H1 (cell line): Measurements from ENCODE around the gene FHAD1. TPM values are rescaled to one million over a fixed set of nuclear protein-coding genes. Genes with fewer than 3 reads are reported as not detected.
A peak's percentile ranks its signal among the peaks of the same experiment; 100 is the strongest.

ENCODE experiments used
- CTCF ChIA-PET: fragments of 300-600 bp; sonication (Branson Sonifier 250); formaldehyde crosslinking; loops from one replicate; lab custom pipeline; 2021; ENCODE audit not compliant: partially characterized antibody; lab: Charles Lee
- POLR2A ChIA-PET: fragments of 300-600 bp; sonication (Branson Sonifier 250); formaldehyde crosslinking; loops from one replicate; lab custom pipeline; 2021; ENCODE audit warnings: inconsistent platforms; ENCODE audit not compliant: partially characterized antibody; lab: Charles Lee
- DNase-seq, 2 experiments: peaks; one replicate each; pipeline versions ENCODE4 v3.0.0 to v3.0.0-alpha.2; 2010 to 2022; ENCODE audit warnings: low spot score in 2 of 2, low read depth in 1 of 2, mixed read lengths in 1 of 2
- FAIRE-seq: peaks from 2 replicates; lab custom pipeline; 2011; peaks lifted over from hg19 to GRCh38; lab: Jason Lieb, UNC
- H2AFZ ChIP-seq: 2 replicates; pipeline ENCODE4 v1.8.1; 2012; ENCODE audit warnings: low read length, inconsistent platforms
- H2AK5ac ChIP-seq: 2 replicates; pipeline ENCODE4 v1.6.1; 2013; ENCODE audit warnings: low read depth, low read length
- H2BK120ac ChIP-seq: replicated peaks from 2 replicates; pipeline ENCODE3; 2013; ENCODE audit warnings: low read depth, low read length, inconsistent platforms
- H2BK12ac ChIP-seq: 2 replicates; pipeline ENCODE4 v1.6.1; 2013; ENCODE audit warnings: low read depth, low read length
- H2BK15ac ChIP-seq: 2 replicates; pipeline ENCODE4 v1.6.1; 2013; ENCODE audit warnings: low read length
- H2BK20ac ChIP-seq: 2 replicates; pipeline ENCODE4 v1.6.1; 2013; ENCODE audit warnings: low read length
- H2BK5ac ChIP-seq: 2 replicates; pipeline ENCODE4 v1.6.1; 2013; ENCODE audit warnings: low read depth, low read length
- H3K14ac ChIP-seq: 2 replicates; pipeline ENCODE4 v1.6.1; 2013; ENCODE audit warnings: inconsistent platforms; ENCODE audit not compliant: insufficient read length
- H3K18ac ChIP-seq: 2 replicates; pipeline ENCODE4 v1.6.1; 2013; ENCODE audit warnings: low read length; ENCODE audit errors: extremely low read depth
- H3K23ac ChIP-seq: 2 replicates; pipeline ENCODE4 v1.6.1; 2013; ENCODE audit warnings: inconsistent platforms; ENCODE audit not compliant: insufficient read length
- H3K23me2 ChIP-seq: 2 replicates; pipeline ENCODE4 v1.6.1; 2013; ENCODE audit warnings: low read depth, low read length
- H3K27ac ChIP-seq: 2 replicates; pipeline ENCODE4 v1.6.1; 2011; ENCODE audit warnings: low read depth, low read length, inconsistent platforms
- H3K27me3 ChIP-seq, 4 experiments: replicated peaks in 1 of 4; 1 replicate in 1 of 4; 2 replicates in 3 of 4; pipeline versions ENCODE4 v1.6.1 to v1.8.1; 2011 to 2013; ENCODE audit warnings: low read length in 3 of 4, mild to moderate bottlenecking in 3 of 4, inconsistent platforms in 2 of 4, mixed read lengths in 2 of 4, moderate library complexity in 1 of 4; ENCODE audit not compliant: control insufficient read depth in 3 of 4, insufficient read depth in 3 of 4; ENCODE audit errors: extremely low read depth in 1 of 4
- H3K36me3 ChIP-seq, 4 experiments: 2 replicates each; pipeline versions ENCODE4 v1.6.1 to v1.8.1; 2011 to 2013; ENCODE audit warnings: mild to moderate bottlenecking in 4 of 4, low read length in 3 of 4, moderate library complexity in 2 of 4, control low read depth in 1 of 4, inconsistent platforms in 1 of 4; ENCODE audit not compliant: insufficient read depth in 4 of 4, control insufficient read depth in 2 of 4
- H3K4ac ChIP-seq: replicated peaks from 2 replicates; pipeline ENCODE3; 2013; ENCODE audit warnings: low read length, low read depth, mixed read lengths, inconsistent platforms; ENCODE audit not compliant: insufficient read length
- H3K4me1 ChIP-seq, 4 experiments: replicated peaks in 1 of 4; 1 replicate in 1 of 4; 2 replicates in 3 of 4; pipeline versions ENCODE4 v1.6.1 to v1.8.1; 2011 to 2013; ENCODE audit warnings: low read length in 3 of 4, inconsistent platforms in 2 of 4, mixed read lengths in 1 of 4; ENCODE audit not compliant: insufficient read depth in 4 of 4, control insufficient read depth in 3 of 4
- H3K4me2 ChIP-seq, 2 experiments: 2 replicates each; pipeline versions ENCODE4 v1.6.1 to v1.8.1; 2011 to 2013; ENCODE audit warnings: low read depth in 2 of 2, low read length in 2 of 2, control low read depth in 1 of 2, inconsistent platforms in 1 of 2, mild to moderate bottlenecking in 1 of 2; ENCODE audit not compliant: insufficient read depth in 1 of 2
- H3K4me3 ChIP-seq, 4 experiments: fragments of 200-600, 300-600 bp in 1 of 4; sonication (generic), shearing (Covaris generic), sonication (Bioruptor Twin) in 1 of 4; 2 replicates each; pipeline versions ENCODE4 v1.5.1 to v1.8.1; 2011 to 2016; ENCODE audit warnings: low read length in 4 of 4, low read depth in 3 of 4, control low read depth in 2 of 4, inconsistent platforms in 2 of 4, mild to moderate bottlenecking in 2 of 4, mixed read lengths in 1 of 4, moderate library complexity in 1 of 4; ENCODE audit not compliant: insufficient read depth in 2 of 4; ENCODE audit errors: extremely low read depth in 1 of 4
- H3K56ac ChIP-seq: replicated peaks from 2 replicates; pipeline ENCODE3; 2013; ENCODE audit warnings: low read depth, mild to moderate bottlenecking, mixed read lengths, low read length, inconsistent platforms; ENCODE audit not compliant: insufficient read length
- H3K79me1 ChIP-seq: 2 replicates; pipeline ENCODE4 v1.6.1; 2013; ENCODE audit warnings: low read depth, low read length, control low read depth
- H3K79me2 ChIP-seq, 2 experiments: 2 replicates each; pipeline versions ENCODE4 v1.6.1 to v1.8.1; 2012 to 2013; ENCODE audit warnings: low read length in 2 of 2, mild to moderate bottlenecking in 2 of 2, inconsistent platforms in 1 of 2; ENCODE audit not compliant: insufficient read depth in 2 of 2, control insufficient read depth in 1 of 2
- H3K9ac ChIP-seq, 4 experiments: replicated peaks in 1 of 4; 1 replicate in 1 of 4; 2 replicates in 3 of 4; pipeline versions ENCODE4 v1.6.1 to v1.8.1; 2011 to 2013; ENCODE audit warnings: low read depth in 3 of 4, low read length in 3 of 4, control low read depth in 2 of 4, mild to moderate bottlenecking in 2 of 4, moderate library complexity in 2 of 4, inconsistent platforms in 1 of 4; ENCODE audit errors: extremely low read depth in 1 of 4
- H3K9me3 ChIP-seq, 2 experiments: 2 replicates each; pipeline versions ENCODE4 v1.6.1 to v1.8.1; 2012 to 2013; ENCODE audit warnings: mild to moderate bottlenecking in 2 of 2, moderate library complexity in 2 of 2, control low read depth in 1 of 2, inconsistent platforms in 1 of 2, low read depth in 1 of 2, low read length in 1 of 2, mixed read lengths in 1 of 2; ENCODE audit not compliant: insufficient read depth in 2 of 2
- H4K20me1 ChIP-seq, 2 experiments: replicated peaks in 1 of 2; 2 replicates each; pipeline versions ENCODE3 to v1.8.1; 2011 to 2013; ENCODE audit warnings: inconsistent platforms in 2 of 2, low read length in 2 of 2, mild to moderate bottlenecking in 1 of 2; ENCODE audit not compliant: insufficient read depth in 2 of 2, control insufficient read depth in 1 of 2
- H4K5ac ChIP-seq: 2 replicates; pipeline ENCODE4 v1.6.1; 2013; ENCODE audit warnings: low read length, low read depth, mixed read lengths, inconsistent platforms; ENCODE audit not compliant: insufficient read length
- H4K8ac ChIP-seq: 2 replicates; pipeline ENCODE4 v1.8.0; 2013; ENCODE audit warnings: mild to moderate bottlenecking, moderate library complexity, low read length, inconsistent platforms; ENCODE audit not compliant: insufficient read depth; ENCODE audit errors: extremely low read depth
- H4K91ac ChIP-seq: replicated peaks from 2 replicates; pipeline ENCODE3; 2013; ENCODE audit warnings: low read length, mixed read lengths, inconsistent platforms; ENCODE audit not compliant: insufficient read length
- CREB1 ChIP-seq: IDR thresholded peaks from 2 replicates; pipeline ENCODE4 v1.6.1; 2012; ENCODE audit warnings: inconsistent platforms
- EP300 ChIP-seq, 2 experiments: IDR thresholded peaks; 1 replicate in 1 of 2; 2 replicates in 1 of 2; pipeline ENCODE4 v1.6.1; 2011 to 2012; ENCODE audit warnings: low read depth in 2 of 2, low read length in 2 of 2, mild to moderate bottlenecking in 2 of 2, borderline replicate concordance in 1 of 2, inconsistent platforms in 1 of 2, moderate library complexity in 1 of 2
- JUN ChIP-seq: IDR thresholded peaks from 2 replicates; pipeline ENCODE4 v1.6.1; 2011; ENCODE audit warnings: low read depth, mild to moderate bottlenecking, improper control_type of control experiment, low read length
- RAD21 ChIP-seq, 2 experiments: IDR thresholded peaks in 1 of 2; conservative IDR thresholded peaks in 1 of 2; 2 replicates each; pipeline ENCODE4 v1.6.1; 2011; ENCODE audit warnings: low read depth in 2 of 2, low read length in 2 of 2, improper control_type of control experiment in 1 of 2, inconsistent platforms in 1 of 2, mild to moderate bottlenecking in 1 of 2, moderate library complexity in 1 of 2
- SP4 ChIP-seq: IDR thresholded peaks from 2 replicates; pipeline ENCODE4 v1.6.1; 2012; ENCODE audit warnings: low read length, inconsistent platforms
- TAF7 ChIP-seq: optimal IDR thresholded peaks from 2 replicates; pipeline ENCODE3; 2011; ENCODE audit warnings: low read depth, mild to moderate bottlenecking, inconsistent platforms, low read length, moderate library complexity, borderline replicate concordance
- WGBS, 2 experiments: shearing (Covaris generic) in 1 of 2; methylation state at CpG; one replicate each; pipeline versions ENCODE4 v1.1.6 to v1.1.7; 2013 to 2015; ENCODE audit warnings: low lambda C conversion rate in 2 of 2, mixed read lengths in 2 of 2, inconsistent platforms in 1 of 2, low coverage in 1 of 2, missing lambda C conversion rate in 1 of 2; ENCODE audit not compliant: insufficient replicate concordance in 2 of 2, insufficient coverage in 1 of 2, insufficient read length in 1 of 2; ENCODE audit errors: extremely low coverage in 1 of 2, missing lambda C conversion rate in 1 of 2; 5-methylcytosine and 5-hydroxymethylcytosine counted together
- polyA plus RNA-seq, 7 experiments: library from polyadenylated mRNA; depleted of rRNA in 3 of 7; stranded (reverse) in 5 of 7; unstranded in 2 of 7; fragments of >200 nt in 5 of 7; fragments of 200-250 nt in 2 of 7; gene quantifications; 1 replicate in 5 of 7; 2 replicates in 1 of 7; 4 replicates in 1 of 7; pipeline versions ENCODE4 v1.2.1 to v1.2.3, GENCODE V29; 2011 to 2013; ENCODE audit warnings: missing spikeins in 2 of 7, mixed read lengths in 2 of 7
- total RNA-seq: library from RNA; stranded (reverse); fragmentation: NEBNext Ultra II Directional; extraction: Animal tissue kit (Norgen Biotek cat#: 25700); gene quantifications from 2 replicates; pipeline ENCODE4 v1.2.1, GENCODE V29; 2021

FHAD1 gene
- total and polyA plus RNA-seq, 2 of the 8 experiments (the other 6 are each of a cell fraction or from before 2014, with no cell fraction given) = 0.39 to 0.69 TPM

- Histone ChIP-seq H3K23me2 (no peaks in the 10 kb centered on the region; the same call in 1 of the 2 replicates), H2AFZ (no peak overlapping the region), H2BK20ac (no peak overlapping the region), H3K18ac (no peak overlapping the region), H3K4ac (no peak overlapping the region), H3K79me2 (no peaks in the 10 kb centered on the region), H3K23ac (no peak overlapping the region), H3K4me2 (no peak overlapping the region), H3K9me3 (no peaks in the 10 kb centered on the region), H3K79me1 (no peaks in the 10 kb centered on the region), H2BK15ac (no peak overlapping the region), H3K14ac (no peak overlapping the region), H4K5ac (no peak overlapping the region), H2BK5ac (no peak overlapping the region), H3K4me1 (peaks cover 11 to 17% (median 15%) of the 10 kb centered on the region in 4 experiments), H3K36me3 (no peaks in the 10 kb centered on the region), H4K91ac (no peak overlapping the region), H3K27ac (no peak overlapping the region), H2BK12ac (no peak overlapping the region), H3K4me3 (no peak overlapping the region), H3K9ac (no peak overlapping the region), H4K20me1 (no peaks in the 10 kb centered on the region), H3K56ac (no peak overlapping the region), H2AK5ac (no peak overlapping the region), H4K8ac (no peak overlapping the region), H2BK120ac (no peak overlapping the region), H3K27me3 (peaks cover 2 to 21% (median 13%) of the 10 kb centered on the region in 4 experiments)
- DNase-seq (no peak), FAIRE-seq (no peak)
- ChIA-PET POLR2A (interaction anchor here (0.8 to 1.1 kb wide), 2 partner anchors 13 to 21 kb away, joined by 3 read pairs; no protein-coding TSS in a partner anchor), CTCF (interaction anchor here (0.6 to 2.5 kb wide), 14 partner anchors 8 to 67 kb away, joined by 3 to 12 read pairs (median 4); no protein-coding TSS in a partner anchor)
- WGBS, 2 experiments = 84% methylated on average over 8 of the region's 8 CpGs; no CpG with 5 or more reads in 1 of the 2 experiments
- TF ChIP-seq CREB1 = no peak
- no peak for TF ChIP-seq SP4
- TF ChIP-seq TAF7 = no peak
- no peak for TF ChIP-seq EP300 (IDR thresholded peaks at IDR 0.05; ENCODE audit: borderline replicate concordance in 1 of 2, low read depth in 2 of 2, low read length in 2 of 2)
- TF ChIP-seq RAD21 (IDR thresholded peaks at IDR 0.05 in 1 of 2, conservative IDR thresholded peaks at IDR 0.05 in 1 of 2; ENCODE audit: low read depth in 2 of 2, low read length in 2 of 2) = peak in 1 of 2 experiments; percentile 54; a peak in 2 of 4 replicates
- no peak for TF ChIP-seq JUN
Observed at GRCh38 chr1:15390667-15391066, 143.6 kb downstream of the FHAD1 start.
